Left hindlimb (tissue), 1 donor: Measurements from ENCODE around the gene UBE2G2.

Experiments
- DNase-seq: peaks from one replicate; pipeline ENCODE4 v3.0.0-alpha.2; 2018

UBE2G2 gene

GRCh38 chr21:44814498-44815023 lies 12.9 kb upstream of the UBE2G2 start:
- DNase-seq: no peak

- no peak for DNase-seq
These were observed 12.1 kb upstream of the UBE2G2 start for GRCh38 chr21:44813727-44814126.

GRCh38 chr21:44813149-44813548 lies 11.5 kb upstream of the UBE2G2 start:
- no peak for DNase-seq

- no peak for DNase-seq
These were observed 11.0 kb upstream of the UBE2G2 start for GRCh38 chr21:44812640-44813039.

GRCh38 chr21:44810779-44811178 lies 9.2 kb upstream of the UBE2G2 start:
- no peak for DNase-seq

GRCh38 chr21:44805859-44806258 lies 4.2 kb upstream of the UBE2G2 start:
- no peak for DNase-seq

- no peak for DNase-seq
These were observed 3.6 kb upstream of the UBE2G2 start for GRCh38 chr21:44805226-44805625.

- DNase-seq: no peak
These were observed 3.1 kb upstream of the UBE2G2 start for GRCh38 chr21:44804762-44805161.

- DNase-seq: no peak
These were observed 2.0 kb upstream of the UBE2G2 start for GRCh38 chr21:44803651-44804050.

GRCh38 chr21:44802396-44803153 lies 955 bp upstream of the UBE2G2 start:
- no peak for DNase-seq

- DNase-seq: no peak
These were observed 601 bp downstream of the UBE2G2 start for GRCh38 chr21:44800971-44801467.

GRCh38 chr21:44800103-44800502 lies 1.5 kb downstream of the UBE2G2 start:
- no peak for DNase-seq

GRCh38 chr21:44799646-44800045 lies 2.0 kb downstream of the UBE2G2 start:
- DNase-seq: no peak

- no peak for DNase-seq
These were observed 3.8 kb downstream of the UBE2G2 start for GRCh38 chr21:44797775-44798174.

GRCh38 chr21:44795342-44795741 lies 6.3 kb downstream of the UBE2G2 start:
- DNase-seq: no peak

GRCh38 chr21:44793592-44794374 lies 7.8 kb downstream of the UBE2G2 start:
- no peak for DNase-seq

GRCh38 chr21:44792702-44793591 lies 8.7 kb downstream of the UBE2G2 start:
- peak; percentile 51 for DNase-seq

- no peak for DNase-seq
These were observed 9.6 kb downstream of the UBE2G2 start for GRCh38 chr21:44791993-44792392.

- no peak for DNase-seq
These were observed 10.4 kb downstream of the UBE2G2 start for GRCh38 chr21:44791246-44791645.

- DNase-seq: no peak
These were observed 11.3 kb downstream of the UBE2G2 start for GRCh38 chr21:44790368-44790767.

- no peak for DNase-seq
These were observed 11.7 kb downstream of the UBE2G2 start for GRCh38 chr21:44789880-44790279.

GRCh38 chr21:44785620-44786335 lies 15.8 kb downstream of the UBE2G2 start:
- no peak for DNase-seq
